Hematopoietic multipotent progenitor cell treated with erythropoietin and hydrocortisone succinate and interleukin-3 and kit ligand, for 8 days (in vitro differentiated cells): ENCODE data around the gene TNMD.

ENCODE experiments used
- DNase-seq: peaks from one replicate; pipeline ENCODE4 v3.0.0-alpha.2; 2015

TNMD gene

DNA sequence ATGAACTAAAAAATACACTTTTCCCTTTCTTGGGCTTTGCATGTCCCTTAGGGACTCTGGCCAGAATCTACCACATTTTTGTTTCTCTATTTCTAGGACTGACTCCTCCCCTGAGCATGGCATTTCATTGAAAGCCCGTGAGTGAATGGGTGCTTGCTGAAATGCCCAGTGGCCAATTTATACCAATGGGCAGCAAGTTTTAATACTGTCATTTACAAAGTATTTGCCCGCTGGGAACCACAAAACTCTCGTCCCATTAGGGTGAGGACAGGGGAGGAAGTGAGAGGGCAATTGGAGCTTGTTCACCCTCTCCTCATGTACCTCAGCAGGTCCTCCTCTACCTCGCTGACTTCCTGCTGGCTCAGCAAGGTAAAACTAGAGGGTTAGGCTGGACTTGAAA is 60.4 kb downstream of the TNMD start:
- DNase-seq = no peak

DNA sequence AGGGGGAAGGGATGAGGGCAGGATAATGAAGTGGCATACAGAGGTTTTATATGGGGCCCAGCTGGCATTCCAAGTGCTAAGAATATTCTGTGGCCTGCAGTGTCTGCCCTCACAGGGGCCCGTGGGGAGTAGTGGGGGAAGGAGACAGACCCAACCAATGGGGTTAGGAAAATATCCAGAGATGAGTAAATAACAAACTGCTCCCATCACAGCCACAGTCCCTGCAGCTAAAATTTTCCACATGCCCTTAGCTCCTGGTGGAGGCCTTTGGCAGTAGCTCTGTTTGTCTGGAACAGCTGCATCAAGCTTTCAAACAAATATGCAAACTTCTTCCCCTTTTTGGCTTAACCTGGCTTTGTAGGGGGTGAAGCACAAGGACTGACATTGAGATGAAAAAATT is 62.4 kb downstream of the TNMD start:
- no peak for DNase-seq

GRCh38 chrX:100647739-100648138 is 63.0 kb downstream of the TNMD start:
- no peak for DNase-seq

- DNase-seq = no peak
Observed at GRCh38 chrX:100648458-100649417, 64.0 kb downstream of the TNMD start.
